ENCODE results near the gene WDR48.

Gene WDR48

DNA sequence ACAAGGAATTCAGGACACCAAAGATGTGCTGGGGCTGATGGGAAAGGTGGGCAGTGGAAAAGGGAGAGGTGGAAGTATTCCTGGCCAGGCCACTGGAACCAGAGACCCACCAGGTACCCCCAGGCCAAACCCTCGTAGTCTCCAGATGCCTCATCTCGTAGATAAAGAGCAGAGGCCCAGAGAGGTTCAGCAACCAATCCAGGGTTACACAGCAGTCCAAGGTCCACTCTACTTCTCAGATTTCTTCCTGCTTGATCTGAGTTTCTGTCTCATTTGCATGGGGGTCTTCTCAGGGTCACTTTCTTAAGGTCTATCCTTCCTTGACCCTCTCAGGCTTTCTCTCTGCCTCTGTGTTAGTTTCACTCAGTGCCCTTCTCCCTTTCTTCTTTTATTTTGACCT is 60.7 kb downstream of the WDR48 start:
- H3K36me3 ChIP-seq (ENCODE audit: insufficient read depth, low read depth, low read length) = no peaks in the 10 kb centered on the region
- no peaks in the 10 kb centered on the region for H3K9me3 ChIP-seq (ENCODE audit: insufficient read depth, low read depth, low read length)
- peaks cover 15% of the 10 kb centered on the region for H3K27me3 ChIP-seq (ENCODE audit: insufficient read depth, low read length)
- H3K4me1 ChIP-seq (ENCODE audit: insufficient read depth, low read length) = 0 out of 2 replicates have a peak, but pooled peaks cover 5% of the 10 kb centered on the region
- no peak overlapping the region for H3K27ac ChIP-seq (ENCODE audit: low read length)
- no peak overlapping the region for H3K9ac ChIP-seq (ENCODE audit: low read depth, low read length)
- H3K4me3 ChIP-seq (ENCODE audit: low read length) = no peak overlapping the region

DNA sequence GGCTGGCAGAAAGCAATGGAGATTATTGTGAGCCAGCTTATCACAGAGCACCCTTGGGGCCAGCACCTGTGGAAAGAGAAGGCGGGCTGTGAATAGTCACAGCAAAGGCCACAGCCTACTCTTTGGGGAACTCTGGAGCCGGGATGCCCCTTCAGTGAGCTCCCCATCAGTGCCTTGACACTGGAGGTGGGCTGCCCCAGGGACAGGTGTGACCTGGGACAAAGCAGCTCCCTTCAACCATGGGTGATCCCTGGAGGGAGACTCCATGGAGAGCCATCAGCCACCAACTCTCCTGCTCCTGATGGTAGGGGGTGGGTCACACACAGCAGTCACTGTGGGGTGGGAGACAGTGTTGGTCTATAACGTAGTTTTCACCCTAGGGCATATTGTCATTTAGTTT is 61.5 kb downstream of the WDR48 start:
- H3K9me3 ChIP-seq (ENCODE audit: insufficient read depth, low read depth, low read length) = no peaks in the 10 kb centered on the region
- 0 out of 2 replicates have a peak, but pooled peaks cover 2% of the 10 kb centered on the region for H3K4me1 ChIP-seq (ENCODE audit: insufficient read depth, low read length)
- H3K4me3 ChIP-seq (ENCODE audit: low read length) = no peak overlapping the region
- no peak overlapping the region for H3K9ac ChIP-seq (ENCODE audit: low read depth, low read length)
- no peaks in the 10 kb centered on the region for H3K36me3 ChIP-seq (ENCODE audit: insufficient read depth, low read depth, low read length)
- H3K27ac ChIP-seq (ENCODE audit: low read length) = no peak overlapping the region
- peaks cover 11% of the 10 kb centered on the region for H3K27me3 ChIP-seq (ENCODE audit: insufficient read depth, low read length)

DNA sequence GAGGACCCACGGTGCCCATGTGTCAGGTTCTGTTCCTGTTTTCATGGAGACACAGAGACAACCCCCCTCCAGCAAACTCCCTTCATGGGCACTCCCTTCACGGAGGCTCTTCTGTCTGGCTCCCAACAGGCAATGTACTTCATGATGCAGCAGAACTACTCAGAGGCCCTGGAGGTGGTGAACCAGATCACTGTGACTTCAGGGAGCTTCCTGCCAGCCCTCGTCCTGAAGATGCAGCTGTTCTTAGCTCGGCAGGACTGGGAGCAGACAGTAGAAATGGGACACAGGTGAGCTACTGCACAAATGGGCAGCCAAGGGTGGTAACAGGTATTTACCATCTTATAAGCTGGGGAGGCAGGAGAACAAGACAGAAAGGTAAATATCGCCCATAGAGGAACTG is 62.6 kb downstream of the WDR48 start:
- H3K4me1 ChIP-seq (ENCODE audit: insufficient read depth, low read length) = no peaks in the 10 kb centered on the region
- no peak overlapping the region for H3K27ac ChIP-seq (ENCODE audit: low read length)
- no peaks in the 10 kb centered on the region for H3K36me3 ChIP-seq (ENCODE audit: insufficient read depth, low read depth, low read length)
- no peak overlapping the region for H3K9ac ChIP-seq (ENCODE audit: low read depth, low read length)
- no peaks in the 10 kb centered on the region for H3K9me3 ChIP-seq (ENCODE audit: insufficient read depth, low read depth, low read length)
- no peaks in the 10 kb centered on the region for H3K27me3 ChIP-seq (ENCODE audit: insufficient read depth, low read length)
- H3K4me3 ChIP-seq (ENCODE audit: low read length) = no peak overlapping the region

DNA sequence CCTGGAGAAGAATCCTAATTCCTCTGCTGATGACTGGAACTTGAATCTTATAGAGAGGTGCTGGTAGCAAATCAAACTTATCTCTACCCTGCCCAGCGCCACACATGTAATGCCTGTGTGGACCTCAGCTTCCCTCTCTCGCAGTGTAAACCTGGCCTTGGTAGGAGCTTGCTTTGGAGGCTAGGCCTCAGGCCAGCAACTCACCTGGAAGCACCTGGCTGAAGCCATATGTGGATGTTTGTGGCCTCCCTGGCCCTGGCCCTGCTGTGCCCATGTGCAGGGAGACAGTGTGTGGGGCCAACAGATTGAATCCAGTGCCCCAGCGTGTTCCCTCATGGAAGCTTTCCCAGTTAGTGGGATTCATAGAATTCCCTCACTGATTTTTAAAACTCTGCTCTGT is 64.1 kb downstream of the WDR48 start:
- Histone ChIP-seq H3K9me3 (ENCODE audit: insufficient read depth, low read depth, low read length) (no peaks in the 10 kb centered on the region), H3K9ac (ENCODE audit: low read depth, low read length) (no peak overlapping the region), H3K27ac (ENCODE audit: low read length) (no peak overlapping the region), H3K4me3 (ENCODE audit: low read length) (no peak overlapping the region), H3K27me3 (ENCODE audit: insufficient read depth, low read length) (no peaks in the 10 kb centered on the region), H3K4me1 (ENCODE audit: insufficient read depth, low read length) (no peaks in the 10 kb centered on the region), H3K36me3 (ENCODE audit: insufficient read depth, low read depth, low read length) (no peaks in the 10 kb centered on the region)

DNA sequence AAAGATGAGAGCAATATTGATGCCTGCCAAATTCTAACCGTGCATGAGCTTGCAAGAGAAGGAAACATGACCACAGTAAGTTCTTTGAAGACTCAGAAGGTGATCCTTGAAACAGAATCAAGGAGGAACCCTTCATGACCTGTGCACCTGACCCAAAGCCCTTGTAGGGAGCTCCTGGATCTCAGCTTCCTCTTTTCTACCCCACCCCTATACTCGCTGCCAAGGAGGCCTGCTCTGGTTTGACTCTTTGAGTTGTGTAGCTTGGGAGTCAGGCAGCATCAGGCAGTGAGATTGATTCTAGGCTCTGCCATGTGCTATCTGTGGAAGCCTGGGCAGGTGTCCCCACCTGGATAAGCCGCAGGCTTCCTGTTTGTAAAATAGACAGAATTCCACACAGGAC is 66.3 kb downstream of the WDR48 start:
- Histone ChIP-seq H3K27ac (ENCODE audit: low read length) (no peak overlapping the region), H3K27me3 (ENCODE audit: insufficient read depth, low read length) (no peaks in the 10 kb centered on the region), H3K4me1 (ENCODE audit: insufficient read depth, low read length) (no peaks in the 10 kb centered on the region)

DNA sequence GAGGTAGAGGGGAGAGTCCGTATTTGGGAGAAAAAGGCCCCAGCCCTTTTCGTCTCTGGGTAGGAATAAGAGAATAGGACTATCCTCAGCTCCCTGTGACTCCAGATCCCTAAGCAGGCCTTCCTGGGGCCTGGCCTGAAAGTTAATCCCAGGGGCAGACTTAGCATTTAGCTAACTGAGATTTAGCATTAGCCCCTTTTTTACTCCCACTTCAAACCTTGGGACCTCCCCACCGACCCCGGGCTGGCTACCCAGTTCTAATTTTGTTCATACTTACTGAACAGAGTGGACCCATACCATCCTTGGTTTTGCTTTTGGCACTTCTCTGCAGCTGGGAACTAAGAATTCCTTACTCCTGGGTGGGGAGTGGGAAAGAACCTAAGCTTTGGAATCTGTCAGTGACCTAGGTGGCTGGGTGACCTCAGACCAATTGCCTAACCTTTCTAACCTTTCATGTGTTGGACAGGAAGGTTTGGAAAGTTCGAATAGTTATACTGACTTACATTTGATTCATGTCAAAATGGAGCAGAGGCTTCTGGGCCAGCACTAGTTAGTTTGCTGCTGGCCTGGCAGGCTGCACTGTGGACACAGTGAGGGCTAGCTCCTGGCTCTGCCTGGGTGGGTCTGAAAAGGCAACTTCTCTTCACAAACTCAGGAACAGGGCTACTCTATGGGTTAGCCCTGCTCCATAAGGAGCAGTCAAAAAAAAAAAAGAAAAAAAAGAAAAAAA is 67.3 kb downstream of the WDR48 start:
- no peak overlapping the region for H3K9ac ChIP-seq (ENCODE audit: low read depth, low read length)

More for the DNA sequence above, 66.3 kb downstream of the WDR48 start:
- H3K4me3 ChIP-seq (ENCODE audit: low read length) = no peak overlapping the region
- H3K9ac ChIP-seq (ENCODE audit: low read depth, low read length) = no peak overlapping the region
- no peaks in the 10 kb centered on the region for H3K9me3 ChIP-seq (ENCODE audit: insufficient read depth, low read depth, low read length)
- H3K36me3 ChIP-seq (ENCODE audit: insufficient read depth, low read depth, low read length) = no peaks in the 10 kb centered on the region

DNA sequence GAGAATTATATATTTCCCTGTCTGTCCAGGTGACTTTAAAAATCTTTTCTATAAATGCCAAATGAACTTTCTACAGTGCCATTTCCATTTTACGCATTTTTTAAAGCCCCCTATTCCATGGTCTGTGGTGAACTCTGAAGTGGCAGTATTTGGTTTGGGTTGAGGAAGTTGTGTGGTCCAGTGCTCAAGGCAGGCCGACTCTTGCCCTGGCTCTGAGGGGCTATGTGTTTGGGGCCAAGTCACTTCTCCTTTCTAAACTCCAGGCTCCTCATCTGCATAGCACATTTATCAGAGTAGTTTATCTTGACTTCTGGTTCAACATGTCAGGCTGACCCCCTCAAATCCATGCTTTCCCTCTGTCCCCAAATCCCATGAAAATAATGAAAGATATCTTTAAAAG is 69.8 kb downstream of the WDR48 start:
- H3K27ac ChIP-seq (ENCODE audit: low read length) = no peak overlapping the region
- no peak overlapping the region for H3K9ac ChIP-seq (ENCODE audit: low read depth, low read length)
- H3K36me3 ChIP-seq (ENCODE audit: insufficient read depth, low read depth, low read length) = no peaks in the 10 kb centered on the region
- no peaks in the 10 kb centered on the region for H3K9me3 ChIP-seq (ENCODE audit: insufficient read depth, low read depth, low read length)
- no peak overlapping the region for H3K4me3 ChIP-seq (ENCODE audit: low read length)
- no peaks in the 10 kb centered on the region for H3K4me1 ChIP-seq (ENCODE audit: insufficient read depth, low read length)
- H3K27me3 ChIP-seq (ENCODE audit: insufficient read depth, low read length) = no peaks in the 10 kb centered on the region

More for the DNA sequence above, 67.3 kb downstream of the WDR48 start:
- no peak overlapping the region for H3K4me3 ChIP-seq (ENCODE audit: low read length)
- H3K27ac ChIP-seq (ENCODE audit: low read length) = no peak overlapping the region
- H3K9me3 ChIP-seq (ENCODE audit: insufficient read depth, low read depth, low read length) = no peaks in the 10 kb centered on the region
- no peaks in the 10 kb centered on the region for H3K4me1 ChIP-seq (ENCODE audit: insufficient read depth, low read length)
- no peaks in the 10 kb centered on the region for H3K27me3 ChIP-seq (ENCODE audit: insufficient read depth, low read length)
- H3K36me3 ChIP-seq (ENCODE audit: insufficient read depth, low read depth, low read length) = no peaks in the 10 kb centered on the region

DNA sequence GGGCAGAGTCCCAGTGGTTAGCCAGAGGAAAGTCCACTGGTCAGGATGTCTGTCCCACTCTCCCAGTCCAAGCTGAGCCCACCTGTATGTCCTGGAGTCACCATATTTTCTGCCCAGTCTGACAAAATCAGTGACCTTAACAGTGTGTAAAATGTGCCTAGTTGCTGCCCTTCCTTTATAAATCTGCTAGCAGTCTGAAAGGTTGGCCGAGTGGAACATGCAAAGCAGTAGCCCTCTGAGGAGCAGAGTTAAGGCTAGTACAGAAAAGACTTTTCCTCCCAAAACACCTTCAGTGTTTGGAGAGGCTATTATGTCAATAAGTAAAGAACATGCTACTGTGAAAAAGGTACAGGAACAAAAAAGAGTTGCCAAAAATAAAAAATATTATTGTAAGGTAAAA is 71.0 kb downstream of the WDR48 start:
- no peaks in the 10 kb centered on the region for H3K9me3 ChIP-seq (ENCODE audit: insufficient read depth, low read depth, low read length)
- H3K27ac ChIP-seq (ENCODE audit: low read length) = no peak overlapping the region
- no peaks in the 10 kb centered on the region for H3K27me3 ChIP-seq (ENCODE audit: insufficient read depth, low read length)
- H3K4me1 ChIP-seq (ENCODE audit: insufficient read depth, low read length) = no peaks in the 10 kb centered on the region
- no peak overlapping the region for H3K9ac ChIP-seq (ENCODE audit: low read depth, low read length)
- no peak overlapping the region for H3K4me3 ChIP-seq (ENCODE audit: low read length)
- H3K36me3 ChIP-seq (ENCODE audit: insufficient read depth, low read depth, low read length) = no peaks in the 10 kb centered on the region

DNA sequence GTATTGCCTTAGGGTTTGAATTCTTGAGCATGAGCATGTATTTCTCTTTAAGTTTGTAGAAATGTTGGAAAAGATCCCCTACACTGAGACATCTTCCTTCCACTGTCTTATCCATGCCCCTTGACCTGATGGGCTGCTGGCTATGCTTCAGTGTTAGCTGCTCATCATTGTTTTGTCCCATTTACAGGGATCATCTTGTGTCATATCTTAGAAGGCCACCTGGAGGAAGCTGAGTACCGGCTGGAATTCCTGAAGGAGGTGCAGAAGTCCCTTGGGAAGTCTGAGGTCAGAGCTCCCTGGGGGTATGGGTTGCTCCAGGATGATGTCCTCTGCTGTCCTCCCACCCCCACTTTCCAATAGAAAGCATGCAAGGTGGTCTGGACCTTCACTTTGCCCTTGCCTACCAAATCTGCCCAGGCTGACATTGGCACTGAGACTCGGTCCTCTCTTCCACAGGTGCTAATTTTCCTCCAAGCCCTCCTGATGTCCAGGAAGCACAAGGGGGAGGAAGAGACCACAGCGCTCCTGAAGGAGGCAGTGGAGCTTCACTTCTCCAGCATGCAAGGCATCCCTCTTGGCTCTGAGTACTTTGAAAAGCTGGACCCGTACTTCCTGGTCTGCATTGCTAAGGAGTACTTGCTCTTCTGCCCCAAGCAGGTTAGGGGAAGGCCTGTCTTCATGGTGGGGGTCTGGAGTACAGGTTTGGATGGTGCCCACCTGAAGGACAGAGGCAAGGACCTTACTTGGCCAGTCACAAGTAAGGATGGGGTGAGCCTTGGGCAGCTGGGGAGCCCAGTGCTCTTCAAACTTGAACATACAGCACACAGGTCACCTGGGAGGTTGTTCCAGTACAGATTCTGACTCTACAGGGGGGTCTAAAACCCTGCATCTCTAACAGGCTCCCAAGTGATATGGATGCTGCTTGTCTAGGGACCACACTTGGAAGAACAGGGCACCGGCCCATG is 73.3 kb downstream of the WDR48 start:
- Histone ChIP-seq H3K9me3 (ENCODE audit: insufficient read depth, low read depth, low read length) (no peaks in the 10 kb centered on the region), H3K27me3 (ENCODE audit: insufficient read depth, low read length) (no peaks in the 10 kb centered on the region), H3K4me3 (ENCODE audit: low read length) (no peak overlapping the region), H3K4me1 (ENCODE audit: insufficient read depth, low read length) (no peaks in the 10 kb centered on the region), H3K36me3 (ENCODE audit: insufficient read depth, low read depth, low read length) (no peaks in the 10 kb centered on the region), H3K9ac (ENCODE audit: low read depth, low read length) (no peak overlapping the region), H3K27ac (ENCODE audit: low read length) (no peak overlapping the region)

DNA sequence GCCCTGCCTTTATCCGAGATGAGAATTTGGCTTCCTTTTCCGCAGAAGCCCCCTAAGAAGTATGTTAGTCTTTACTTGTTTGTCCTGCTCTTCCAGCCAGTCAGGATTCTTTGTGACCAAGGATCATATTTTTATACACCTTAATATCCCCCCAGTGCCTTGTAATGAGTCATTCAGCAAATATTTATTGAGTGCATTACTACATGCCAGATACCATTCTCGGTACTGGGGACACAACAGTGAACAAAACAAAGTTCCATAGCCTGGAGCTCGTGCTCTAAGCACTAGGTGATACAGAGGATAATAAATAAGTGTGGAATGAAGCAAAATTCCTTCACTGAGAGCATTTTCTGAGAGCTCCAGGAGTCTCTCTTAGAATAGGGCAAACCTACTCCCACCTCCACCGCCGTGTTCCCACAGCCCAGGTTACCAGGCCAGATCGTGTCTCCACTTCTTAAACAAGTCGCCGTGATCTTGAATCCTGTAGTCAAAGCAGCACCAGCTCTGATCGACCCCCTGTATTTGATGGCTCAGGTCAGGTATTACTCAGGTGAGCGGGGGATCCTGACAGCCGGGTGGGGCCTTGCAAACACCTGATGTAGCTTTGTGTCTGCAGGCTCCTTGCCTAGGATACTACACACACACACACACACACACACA is 74.2 kb downstream of the WDR48 start:
- no peaks in the 10 kb centered on the region for H3K4me1 ChIP-seq (ENCODE audit: insufficient read depth, low read length)
- H3K27ac ChIP-seq (ENCODE audit: low read length) = no peak overlapping the region
- H3K9ac ChIP-seq (ENCODE audit: low read depth, low read length) = no peak overlapping the region
- no peak overlapping the region for H3K4me3 ChIP-seq (ENCODE audit: low read length)
- H3K27me3 ChIP-seq (ENCODE audit: insufficient read depth, low read length) = no peaks in the 10 kb centered on the region
- H3K36me3 ChIP-seq (ENCODE audit: insufficient read depth, low read depth, low read length) = no peaks in the 10 kb centered on the region
- H3K9me3 ChIP-seq (ENCODE audit: insufficient read depth, low read depth, low read length) = no peaks in the 10 kb centered on the region

DNA sequence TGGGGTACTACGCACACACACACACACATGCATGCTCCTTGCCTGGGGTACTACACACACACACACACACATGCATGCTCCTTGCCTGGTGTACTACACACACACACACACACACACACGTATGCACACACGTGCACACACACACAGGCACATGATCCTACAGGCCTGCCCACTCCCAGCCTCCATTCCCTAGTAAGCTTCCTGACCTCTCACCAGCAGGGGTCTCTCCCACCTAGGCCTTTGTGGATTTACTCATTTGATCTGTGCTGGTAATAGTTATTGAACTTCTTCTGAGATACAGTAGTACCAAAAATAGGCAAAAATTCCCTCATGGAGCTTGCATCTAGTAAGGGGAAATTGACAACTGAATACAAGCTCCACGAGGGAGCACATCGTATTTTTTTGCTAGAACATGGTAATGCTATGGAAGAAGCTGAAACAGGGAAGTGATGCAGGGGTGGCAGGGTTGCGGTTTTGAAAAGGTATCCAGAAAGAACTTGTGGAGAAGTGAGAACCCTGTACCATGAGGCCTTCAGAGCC is 74.8 kb downstream of the WDR48 start:
- H3K9me3 ChIP-seq (ENCODE audit: insufficient read depth, low read depth, low read length) = no peaks in the 10 kb centered on the region
- no peak overlapping the region for H3K27ac ChIP-seq (ENCODE audit: low read length)
- H3K4me1 ChIP-seq (ENCODE audit: insufficient read depth, low read length) = no peaks in the 10 kb centered on the region
- H3K36me3 ChIP-seq (ENCODE audit: insufficient read depth, low read depth, low read length) = no peaks in the 10 kb centered on the region
- H3K9ac ChIP-seq (ENCODE audit: low read depth, low read length) = no peak overlapping the region
- no peaks in the 10 kb centered on the region for H3K27me3 ChIP-seq (ENCODE audit: insufficient read depth, low read length)
- no peak overlapping the region for H3K4me3 ChIP-seq (ENCODE audit: low read length)
